H1 (cell line): ENCODE data around the gene ARHGEF25. TPM values are rescaled to one million over a fixed set of nuclear protein-coding genes. Genes with fewer than 3 reads are reported as not detected.

Source experiments
- CTCF ChIA-PET: fragments of 300-600 bp; sonication (Branson Sonifier 250); formaldehyde crosslinking; loops from one replicate; lab custom pipeline; 2021; ENCODE audit not compliant: partially characterized antibody; lab: Charles Lee
- POLR2A ChIA-PET: fragments of 300-600 bp; sonication (Branson Sonifier 250); formaldehyde crosslinking; loops from one replicate; lab custom pipeline; 2021; ENCODE audit warnings: inconsistent platforms; ENCODE audit not compliant: partially characterized antibody; lab: Charles Lee
- DNase-seq, 2 experiments: peaks; one replicate each; pipeline versions ENCODE4 v3.0.0 to v3.0.0-alpha.2; 2010 to 2022; ENCODE audit warnings: low spot score in 2 of 2, low read depth in 1 of 2, mixed read lengths in 1 of 2
- FAIRE-seq: peaks from 2 replicates; lab custom pipeline; 2011; peaks lifted over from hg19 to GRCh38; lab: Jason Lieb, UNC
- H2AFZ ChIP-seq: 2 replicates; pipeline ENCODE4 v1.8.1; 2012; ENCODE audit warnings: low read length, inconsistent platforms
- H2AK5ac ChIP-seq: 2 replicates; pipeline ENCODE4 v1.6.1; 2013; ENCODE audit warnings: low read depth, low read length
- H2BK120ac ChIP-seq: replicated peaks from 2 replicates; pipeline ENCODE3; 2013; ENCODE audit warnings: low read depth, low read length, inconsistent platforms
- H2BK12ac ChIP-seq: 2 replicates; pipeline ENCODE4 v1.6.1; 2013; ENCODE audit warnings: low read depth, low read length
- H2BK15ac ChIP-seq: 2 replicates; pipeline ENCODE4 v1.6.1; 2013; ENCODE audit warnings: low read length
- H2BK20ac ChIP-seq: 2 replicates; pipeline ENCODE4 v1.6.1; 2013; ENCODE audit warnings: low read length
- H2BK5ac ChIP-seq: 2 replicates; pipeline ENCODE4 v1.6.1; 2013; ENCODE audit warnings: low read depth, low read length
- H3K14ac ChIP-seq: 2 replicates; pipeline ENCODE4 v1.6.1; 2013; ENCODE audit warnings: inconsistent platforms; ENCODE audit not compliant: insufficient read length
- H3K18ac ChIP-seq: 2 replicates; pipeline ENCODE4 v1.6.1; 2013; ENCODE audit warnings: low read length; ENCODE audit errors: extremely low read depth
- H3K23ac ChIP-seq: 2 replicates; pipeline ENCODE4 v1.6.1; 2013; ENCODE audit warnings: inconsistent platforms; ENCODE audit not compliant: insufficient read length
- H3K23me2 ChIP-seq: 2 replicates; pipeline ENCODE4 v1.6.1; 2013; ENCODE audit warnings: low read depth, low read length
- H3K27ac ChIP-seq: 2 replicates; pipeline ENCODE4 v1.6.1; 2011; ENCODE audit warnings: low read depth, low read length, inconsistent platforms
- H3K27me3 ChIP-seq, 4 experiments: replicated peaks in 1 of 4; 1 replicate in 1 of 4; 2 replicates in 3 of 4; pipeline versions ENCODE4 v1.6.1 to v1.8.1; 2011 to 2013; ENCODE audit warnings: low read length in 3 of 4, mild to moderate bottlenecking in 3 of 4, inconsistent platforms in 2 of 4, mixed read lengths in 2 of 4, moderate library complexity in 1 of 4; ENCODE audit not compliant: control insufficient read depth in 3 of 4, insufficient read depth in 3 of 4; ENCODE audit errors: extremely low read depth in 1 of 4
- H3K36me3 ChIP-seq, 4 experiments: 2 replicates each; pipeline versions ENCODE4 v1.6.1 to v1.8.1; 2011 to 2013; ENCODE audit warnings: mild to moderate bottlenecking in 4 of 4, low read length in 3 of 4, moderate library complexity in 2 of 4, control low read depth in 1 of 4, inconsistent platforms in 1 of 4; ENCODE audit not compliant: insufficient read depth in 4 of 4, control insufficient read depth in 2 of 4
- H3K4ac ChIP-seq: replicated peaks from 2 replicates; pipeline ENCODE3; 2013; ENCODE audit warnings: low read length, low read depth, mixed read lengths, inconsistent platforms; ENCODE audit not compliant: insufficient read length
- H3K4me1 ChIP-seq, 4 experiments: replicated peaks in 1 of 4; 1 replicate in 1 of 4; 2 replicates in 3 of 4; pipeline versions ENCODE4 v1.6.1 to v1.8.1; 2011 to 2013; ENCODE audit warnings: low read length in 3 of 4, inconsistent platforms in 2 of 4, mixed read lengths in 1 of 4; ENCODE audit not compliant: insufficient read depth in 4 of 4, control insufficient read depth in 3 of 4
- H3K4me2 ChIP-seq, 2 experiments: 2 replicates each; pipeline versions ENCODE4 v1.6.1 to v1.8.1; 2011 to 2013; ENCODE audit warnings: low read depth in 2 of 2, low read length in 2 of 2, control low read depth in 1 of 2, inconsistent platforms in 1 of 2, mild to moderate bottlenecking in 1 of 2; ENCODE audit not compliant: insufficient read depth in 1 of 2
- H3K4me3 ChIP-seq, 4 experiments: fragments of 200-600, 300-600 bp in 1 of 4; sonication (generic), shearing (Covaris generic), sonication (Bioruptor Twin) in 1 of 4; 2 replicates each; pipeline versions ENCODE4 v1.5.1 to v1.8.1; 2011 to 2016; ENCODE audit warnings: low read length in 4 of 4, low read depth in 3 of 4, control low read depth in 2 of 4, inconsistent platforms in 2 of 4, mild to moderate bottlenecking in 2 of 4, mixed read lengths in 1 of 4, moderate library complexity in 1 of 4; ENCODE audit not compliant: insufficient read depth in 2 of 4; ENCODE audit errors: extremely low read depth in 1 of 4
- H3K56ac ChIP-seq: replicated peaks from 2 replicates; pipeline ENCODE3; 2013; ENCODE audit warnings: low read depth, mild to moderate bottlenecking, mixed read lengths, low read length, inconsistent platforms; ENCODE audit not compliant: insufficient read length
- H3K79me1 ChIP-seq: 2 replicates; pipeline ENCODE4 v1.6.1; 2013; ENCODE audit warnings: low read depth, low read length, control low read depth
- H3K79me2 ChIP-seq, 2 experiments: 2 replicates each; pipeline versions ENCODE4 v1.6.1 to v1.8.1; 2012 to 2013; ENCODE audit warnings: low read length in 2 of 2, mild to moderate bottlenecking in 2 of 2, inconsistent platforms in 1 of 2; ENCODE audit not compliant: insufficient read depth in 2 of 2, control insufficient read depth in 1 of 2
- H3K9ac ChIP-seq, 4 experiments: replicated peaks in 1 of 4; 1 replicate in 1 of 4; 2 replicates in 3 of 4; pipeline versions ENCODE4 v1.6.1 to v1.8.1; 2011 to 2013; ENCODE audit warnings: low read depth in 3 of 4, low read length in 3 of 4, control low read depth in 2 of 4, mild to moderate bottlenecking in 2 of 4, moderate library complexity in 2 of 4, inconsistent platforms in 1 of 4; ENCODE audit errors: extremely low read depth in 1 of 4
- H3K9me3 ChIP-seq, 2 experiments: 2 replicates each; pipeline versions ENCODE4 v1.6.1 to v1.8.1; 2012 to 2013; ENCODE audit warnings: mild to moderate bottlenecking in 2 of 2, moderate library complexity in 2 of 2, control low read depth in 1 of 2, inconsistent platforms in 1 of 2, low read depth in 1 of 2, low read length in 1 of 2, mixed read lengths in 1 of 2; ENCODE audit not compliant: insufficient read depth in 2 of 2
- H4K20me1 ChIP-seq, 2 experiments: replicated peaks in 1 of 2; 2 replicates each; pipeline versions ENCODE3 to v1.8.1; 2011 to 2013; ENCODE audit warnings: inconsistent platforms in 2 of 2, low read length in 2 of 2, mild to moderate bottlenecking in 1 of 2; ENCODE audit not compliant: insufficient read depth in 2 of 2, control insufficient read depth in 1 of 2
- H4K5ac ChIP-seq: 2 replicates; pipeline ENCODE4 v1.6.1; 2013; ENCODE audit warnings: low read length, low read depth, mixed read lengths, inconsistent platforms; ENCODE audit not compliant: insufficient read length
- H4K8ac ChIP-seq: 2 replicates; pipeline ENCODE4 v1.8.0; 2013; ENCODE audit warnings: mild to moderate bottlenecking, moderate library complexity, low read length, inconsistent platforms; ENCODE audit not compliant: insufficient read depth; ENCODE audit errors: extremely low read depth
- H4K91ac ChIP-seq: replicated peaks from 2 replicates; pipeline ENCODE3; 2013; ENCODE audit warnings: low read length, mixed read lengths, inconsistent platforms; ENCODE audit not compliant: insufficient read length
- ASH2L ChIP-seq: fragments of 200-600, 300-600 bp; sonication (generic); IDR thresholded peaks from one replicate; pipeline ENCODE4 v1.7.1; 2017; ENCODE audit warnings: low read length
- BCL11A ChIP-seq, 2 experiments: IDR thresholded peaks; one replicate each; pipeline ENCODE4 v1.6.1; 2011; ENCODE audit warnings: low read depth in 2 of 2, low read length in 2 of 2, mild to moderate bottlenecking in 2 of 2
- BRCA1 ChIP-seq: IDR thresholded peaks from 2 replicates; pipeline ENCODE4 v1.6.1; 2012; ENCODE audit warnings: low read depth, low read length, improper control_type of control experiment
- CHD2 ChIP-seq: IDR thresholded peaks from 2 replicates; pipeline ENCODE4 v1.6.1; 2012; ENCODE audit warnings: low read length, improper control_type of control experiment
- CTBP2 ChIP-seq: IDR thresholded peaks from 2 replicates; pipeline ENCODE4 v1.7.0; 2011; ENCODE audit warnings: borderline replicate concordance, mild to moderate bottlenecking, moderate library complexity, mixed read lengths, low read length; ENCODE audit not compliant: insufficient read depth, insufficient read length
- EGR1 ChIP-seq: IDR thresholded peaks from 2 replicates; pipeline ENCODE4 v1.6.1; 2011; ENCODE audit warnings: low read depth, low read length, borderline replicate concordance
- HDAC2 ChIP-seq, 2 experiments: fragments of 300-600 bp in 1 of 2; sonication (generic) in 1 of 2; IDR thresholded peaks; 2 replicates each; pipeline ENCODE4 v1.6.1; 2011 to 2012; ENCODE audit warnings: low read depth in 2 of 2, low read length in 2 of 2, mild to moderate bottlenecking in 2 of 2, moderate library complexity in 2 of 2, borderline replicate concordance in 1 of 2, inconsistent platforms in 1 of 2
- KDM4A ChIP-seq: IDR thresholded peaks from one replicate; pipeline ENCODE4 v1.7.1; 2012; ENCODE audit warnings: low read depth, mild to moderate bottlenecking, moderate library complexity, low read length, inconsistent platforms; ENCODE audit not compliant: severe bottlenecking
- SP4 ChIP-seq: IDR thresholded peaks from 2 replicates; pipeline ENCODE4 v1.6.1; 2012; ENCODE audit warnings: low read length, inconsistent platforms
- TAF1 ChIP-seq: IDR thresholded peaks from 2 replicates; pipeline ENCODE4 v1.6.1; 2011; ENCODE audit warnings: mild to moderate bottlenecking, low read depth, low read length
- YY1 ChIP-seq: IDR thresholded peaks from 2 replicates; pipeline ENCODE4 v1.6.1; 2011; ENCODE audit warnings: low read depth, mild to moderate bottlenecking, low read length
- WGBS, 2 experiments: shearing (Covaris generic) in 1 of 2; methylation state at CpG; one replicate each; pipeline versions ENCODE4 v1.1.6 to v1.1.7; 2013 to 2015; ENCODE audit warnings: low lambda C conversion rate in 2 of 2, mixed read lengths in 2 of 2, inconsistent platforms in 1 of 2, low coverage in 1 of 2, missing lambda C conversion rate in 1 of 2; ENCODE audit not compliant: insufficient replicate concordance in 2 of 2, insufficient coverage in 1 of 2, insufficient read length in 1 of 2; ENCODE audit errors: extremely low coverage in 1 of 2, missing lambda C conversion rate in 1 of 2; 5-methylcytosine and 5-hydroxymethylcytosine counted together
- polyA plus RNA-seq, 7 experiments: library from polyadenylated mRNA; depleted of rRNA in 3 of 7; stranded (reverse) in 5 of 7; unstranded in 2 of 7; fragments of >200 nt in 5 of 7; fragments of 200-250 nt in 2 of 7; gene quantifications; 1 replicate in 5 of 7; 2 replicates in 1 of 7; 4 replicates in 1 of 7; pipeline versions ENCODE4 v1.2.1 to v1.2.3, GENCODE V29; 2011 to 2013; ENCODE audit warnings: missing spikeins in 2 of 7, mixed read lengths in 2 of 7
- total RNA-seq: library from RNA; stranded (reverse); fragmentation: NEBNext Ultra II Directional; extraction: Animal tissue kit (Norgen Biotek cat#: 25700); gene quantifications from 2 replicates; pipeline ENCODE4 v1.2.1, GENCODE V29; 2021
- TF ChIP-seq, protein P1 (sequence below): IDR thresholded peaks from 2 replicates; pipeline ENCODE4 v1.6.1; 2012; ENCODE audit warnings: low read length, inconsistent platforms

Gene ARHGEF25
- total and polyA plus RNA-seq, 2 of the 8 experiments (the other 6 are each of a cell fraction or from before 2014, with no cell fraction given), result 5.9 to 8.8 TPM

DNA sequence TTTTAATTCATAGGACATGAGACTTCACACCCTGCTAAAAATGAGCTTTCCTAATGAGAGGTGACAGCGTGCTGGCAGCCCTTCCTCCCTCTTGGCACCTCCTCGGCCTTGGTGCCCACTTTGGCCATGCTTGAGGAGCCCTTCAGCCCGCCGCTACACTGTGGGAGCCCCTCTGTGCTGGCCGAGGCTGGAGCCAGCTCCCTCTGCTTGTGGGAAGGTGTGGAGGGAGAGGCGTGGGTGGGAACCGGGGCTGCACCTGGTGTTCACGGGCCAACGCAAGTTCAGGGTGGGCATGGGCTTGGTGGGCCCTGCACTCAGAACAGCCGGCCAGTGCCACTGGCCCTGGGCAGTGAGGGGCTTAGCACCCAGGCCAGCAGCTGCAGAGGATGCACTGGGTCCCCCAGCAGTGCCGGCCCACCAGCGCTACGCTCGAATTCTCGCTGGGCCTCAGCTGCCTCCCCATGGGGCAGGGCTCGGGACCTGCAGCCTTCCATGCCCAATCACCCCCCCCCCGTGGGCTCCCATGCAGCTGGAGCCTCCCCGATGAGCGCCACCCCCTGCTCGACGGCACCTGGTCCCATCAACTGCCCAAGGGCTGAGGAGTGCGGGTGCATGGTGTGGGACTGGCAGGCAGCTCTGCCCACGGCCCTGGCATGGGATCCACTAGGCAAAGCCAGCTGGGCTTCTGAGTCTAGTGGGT is 44.5 kb downstream of the ARHGEF25 start:
- POLR2A ChIA-PET, result interaction anchor here (0.6 kb wide), 1 partner anchor 73 kb away, joined by 4 read pairs; no protein-coding TSS in a partner anchor
- no peak overlapping the region for H3K14ac ChIP-seq

More for the DNA sequence above, 44.5 kb downstream of the ARHGEF25 start:
- Histone ChIP-seq H3K79me1 (no peaks in the 10 kb centered on the region), H4K20me1 (no peaks in the 10 kb centered on the region), H2BK5ac (no peak overlapping the region), H3K4ac (no peak overlapping the region), H3K23ac (no peak overlapping the region), H3K9ac (no peak overlapping the region), H3K27me3 (no peaks in the 10 kb centered on the region), H3K4me1 (no peaks in the 10 kb centered on the region), H2BK20ac (no peak overlapping the region), H2BK120ac (no peak overlapping the region), H3K4me2 (no peak overlapping the region), H3K4me3 (no peak overlapping the region), H4K91ac (no peak overlapping the region), H3K9me3 (peaks cover 31 to 35% of the 10 kb centered on the region in 2 experiments), H3K56ac (no peak overlapping the region), H2AK5ac (no peak overlapping the region), H4K8ac (no peak overlapping the region), H3K18ac (no peak overlapping the region), H4K5ac (no peak overlapping the region), H2BK15ac (no peak overlapping the region), H3K27ac (no peak overlapping the region), H2BK12ac (no peak overlapping the region), H3K36me3 (no peaks in the 10 kb centered on the region), H3K23me2 (no peaks in the 10 kb centered on the region), H3K79me2 (no peaks in the 10 kb centered on the region)
- no peak for DNase-seq
- no peak for FAIRE-seq
- CTCF ChIA-PET, result interaction anchor here (0.7 to 2.6 kb wide), 5 partner anchors 12 to 79 kb away, joined by 3 to 11 read pairs (median 5); partner anchors contain the start of gene OS9
- 90% methylated on average over 19 of the region's 23 CpGs; no CpG with 5 or more reads in 1 of the 2 experiments for WGBS, 2 experiments
- TF ChIP-seq CHD2 (no peak), CTBP2 (no peak), KDM4A (no peak), YY1 (no peak), ASH2L (no peak), BCL11A (IDR thresholded peaks at IDR 0.05; ENCODE audit: low read depth in 2 of 2, low read length in 2 of 2) (no peak), HDAC2 (IDR thresholded peaks at IDR 0.05; ENCODE audit: borderline replicate concordance in 1 of 2, low read depth in 2 of 2, low read length in 2 of 2) (no peak), BRCA1 (no peak), TAF1 (no peak), SP4 (no peak), EGR1 (no peak)
- TF ChIP-seq, protein P1, sequence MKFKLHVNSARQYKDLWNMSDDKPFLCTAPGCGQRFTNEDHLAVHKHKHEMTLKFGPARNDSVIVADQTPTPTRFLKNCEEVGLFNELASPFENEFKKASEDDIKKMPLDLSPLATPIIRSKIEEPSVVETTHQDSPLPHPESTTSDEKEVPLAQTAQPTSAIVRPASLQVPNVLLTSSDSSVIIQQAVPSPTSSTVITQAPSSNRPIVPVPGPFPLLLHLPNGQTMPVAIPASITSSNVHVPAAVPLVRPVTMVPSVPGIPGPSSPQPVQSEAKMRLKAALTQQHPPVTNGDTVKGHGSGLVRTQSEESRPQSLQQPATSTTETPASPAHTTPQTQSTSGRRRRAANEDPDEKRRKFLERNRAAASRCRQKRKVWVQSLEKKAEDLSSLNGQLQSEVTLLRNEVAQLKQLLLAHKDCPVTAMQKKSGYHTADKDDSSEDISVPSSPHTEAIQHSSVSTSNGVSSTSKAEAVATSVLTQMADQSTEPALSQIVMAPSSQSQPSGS, result no peak
- TF ChIP-seq, all 59 proteins: peak for 0
- H2AFZ ChIP-seq, result no peak overlapping the region
